Measurements from ENCODE around the gene MICAL2. TPM values are rescaled to one million over a fixed set of nuclear protein-coding genes. Genes with fewer than 3 reads are reported as not detected.
A peak's percentile ranks its signal among the peaks of the same experiment; 100 is the strongest.

Gene MICAL2
- total RNA-seq, 4 donors from 2014 or later: 196 to 550 (median 237) TPM

GRCh38 chr11:12232817-12233601 is 122.6 kb downstream of the MICAL2 start:
- no peaks in the 10 kb centered on the region for H3K27me3 ChIP-seq
- H3K4me3 ChIP-seq: no peak overlapping the region
- WGBS, 2 donors (ENCODE audit: low coverage in 1 of 2): 71 to 81% methylated on average over 4 of the region's 4 CpGs
- no peak for TF ChIP-seq POLR2A (IDR thresholded peaks at IDR 0.05)
- no peak for TF ChIP-seq EP300 (IDR thresholded peaks at IDR 0.05)
- TF ChIP-seq, protein P1, sequence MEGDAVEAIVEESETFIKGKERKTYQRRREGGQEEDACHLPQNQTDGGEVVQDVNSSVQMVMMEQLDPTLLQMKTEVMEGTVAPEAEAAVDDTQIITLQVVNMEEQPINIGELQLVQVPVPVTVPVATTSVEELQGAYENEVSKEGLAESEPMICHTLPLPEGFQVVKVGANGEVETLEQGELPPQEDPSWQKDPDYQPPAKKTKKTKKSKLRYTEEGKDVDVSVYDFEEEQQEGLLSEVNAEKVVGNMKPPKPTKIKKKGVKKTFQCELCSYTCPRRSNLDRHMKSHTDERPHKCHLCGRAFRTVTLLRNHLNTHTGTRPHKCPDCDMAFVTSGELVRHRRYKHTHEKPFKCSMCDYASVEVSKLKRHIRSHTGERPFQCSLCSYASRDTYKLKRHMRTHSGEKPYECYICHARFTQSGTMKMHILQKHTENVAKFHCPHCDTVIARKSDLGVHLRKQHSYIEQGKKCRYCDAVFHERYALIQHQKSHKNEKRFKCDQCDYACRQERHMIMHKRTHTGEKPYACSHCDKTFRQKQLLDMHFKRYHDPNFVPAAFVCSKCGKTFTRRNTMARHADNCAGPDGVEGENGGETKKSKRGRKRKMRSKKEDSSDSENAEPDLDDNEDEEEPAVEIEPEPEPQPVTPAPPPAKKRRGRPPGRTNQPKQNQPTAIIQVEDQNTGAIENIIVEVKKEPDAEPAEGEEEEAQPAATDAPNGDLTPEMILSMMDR (IDR thresholded peaks at IDR 0.05): no peak
- peak; percentile 23 for TF ChIP-seq POLR2AphosphoS5 (IDR thresholded peaks at IDR 0.05)
- no peak for ATAC-seq
- no peaks in the 10 kb centered on the region for H3K9me3 ChIP-seq
- H3K4me1 ChIP-seq: peaks cover 8 to 59% (median 17%) of the 10 kb centered on the region in 3 donors
- H3K27ac ChIP-seq: peak overlapping the region in 3 of 4 donors; percentile 82 to 90 (median 90)
- H3K36me3 ChIP-seq: peaks cover 0 to 48% of the 10 kb centered on the region in 2 donors

DNA sequence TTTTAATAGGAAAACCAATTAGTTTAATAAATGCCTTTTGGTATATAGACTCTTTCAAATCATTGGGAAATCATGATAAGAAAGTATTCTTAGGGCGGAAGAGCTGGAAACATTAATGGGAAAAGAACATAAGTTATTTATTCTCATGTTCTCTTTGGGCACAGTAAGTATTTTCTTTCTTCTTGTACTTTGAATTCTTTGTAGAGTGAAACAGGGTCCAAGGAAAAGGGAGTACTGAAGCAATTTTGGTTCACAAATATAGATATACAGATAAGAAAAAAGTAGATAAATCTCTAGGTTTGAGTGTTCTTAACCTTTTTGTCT is 123.2 kb downstream of the MICAL2 start:
- TF ChIP-seq POLR2AphosphoS5 (IDR thresholded peaks at IDR 0.05) (no peak), POLR2A (IDR thresholded peaks at IDR 0.05) (no peak), EP300 (IDR thresholded peaks at IDR 0.05) (no peak)
- TF ChIP-seq, protein P1 (IDR thresholded peaks at IDR 0.05): no peak
- no peak overlapping the region for H3K4me3 ChIP-seq
- no peak for ATAC-seq
- H3K9me3 ChIP-seq: no peaks in the 10 kb centered on the region
- H3K36me3 ChIP-seq: peaks cover 0 to 42% of the 10 kb centered on the region in 2 donors
- peak overlapping the region; percentile 82 to 94 (median 90) for H3K27ac ChIP-seq
- peaks cover 9 to 64% (median 17%) of the 10 kb centered on the region in 3 donors for H3K4me1 ChIP-seq
- H3K27me3 ChIP-seq: no peaks in the 10 kb centered on the region
- 73 to 90% methylated on average over 1 of the region's 1 CpG for WGBS, 2 donors (ENCODE audit: low coverage in 1 of 2)

DNA sequence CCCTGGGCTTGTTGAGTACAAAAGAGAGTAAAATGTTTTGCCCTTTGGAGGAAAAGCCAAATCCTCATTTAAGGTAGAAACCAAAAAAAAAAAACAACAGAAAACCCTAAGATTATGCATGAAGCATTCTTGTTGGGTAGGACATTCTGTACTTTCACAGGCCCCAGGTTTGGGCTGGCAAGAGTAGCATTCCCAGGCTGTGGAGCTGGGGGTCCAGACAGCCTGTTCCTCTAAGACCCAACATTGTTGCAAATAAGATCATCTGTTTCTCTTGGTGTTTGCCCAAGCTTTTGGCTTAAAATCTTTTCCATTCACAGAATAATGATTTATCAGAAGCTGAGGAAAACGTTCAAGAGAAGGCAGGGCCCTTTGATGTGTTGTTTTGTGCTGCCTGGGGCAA is 123.8 kb downstream of the MICAL2 start:
- peaks cover 0 to 39% of the 10 kb centered on the region in 2 donors for H3K36me3 ChIP-seq
- peak overlapping the region; percentile 82 to 94 (median 90) for H3K27ac ChIP-seq
- H3K9me3 ChIP-seq: no peaks in the 10 kb centered on the region
- H3K4me3 ChIP-seq: no peak overlapping the region
- WGBS, 2 donors (ENCODE audit: low coverage in 1 of 2): 25% methylated on average over 1 of the region's 1 CpG; no CpG with 5 or more reads in 1 of the 2 donors
- H3K27me3 ChIP-seq: no peaks in the 10 kb centered on the region
- H3K4me1 ChIP-seq: peaks cover 9 to 71% (median 17%) of the 10 kb centered on the region in 3 donors
- ATAC-seq: no peak
- TF ChIP-seq EP300 (IDR thresholded peaks at IDR 0.05): no peak
- peak; percentile 32 for TF ChIP-seq POLR2AphosphoS5 (IDR thresholded peaks at IDR 0.05)

GRCh38 chr11:12235080-12235479 is 124.7 kb downstream of the MICAL2 start:
- no peak for ATAC-seq
- Histone ChIP-seq H3K36me3 (peaks cover 0 to 37% of the 10 kb centered on the region in 2 donors), H3K4me1 (peaks cover 9 to 79% (median 25%) of the 10 kb centered on the region in 3 donors), H3K9me3 (no peaks in the 10 kb centered on the region), H3K27ac (peak overlapping the region; percentile 82 to 94 (median 90)), H3K4me3 (no peak overlapping the region), H3K27me3 (no peaks in the 10 kb centered on the region)
- TF ChIP-seq, protein P1 (IDR thresholded peaks at IDR 0.05): no peak
- TF ChIP-seq EP300 (IDR thresholded peaks at IDR 0.05) (no peak), POLR2AphosphoS5 (IDR thresholded peaks at IDR 0.05) (no peak), POLR2A (IDR thresholded peaks at IDR 0.05) (no peak)
- WGBS, 2 donors (ENCODE audit: low coverage in 1 of 2): 93% methylated on average over 5 of the region's 6 CpGs; no CpG with 5 or more reads in 1 of the 2 donors

DNA sequence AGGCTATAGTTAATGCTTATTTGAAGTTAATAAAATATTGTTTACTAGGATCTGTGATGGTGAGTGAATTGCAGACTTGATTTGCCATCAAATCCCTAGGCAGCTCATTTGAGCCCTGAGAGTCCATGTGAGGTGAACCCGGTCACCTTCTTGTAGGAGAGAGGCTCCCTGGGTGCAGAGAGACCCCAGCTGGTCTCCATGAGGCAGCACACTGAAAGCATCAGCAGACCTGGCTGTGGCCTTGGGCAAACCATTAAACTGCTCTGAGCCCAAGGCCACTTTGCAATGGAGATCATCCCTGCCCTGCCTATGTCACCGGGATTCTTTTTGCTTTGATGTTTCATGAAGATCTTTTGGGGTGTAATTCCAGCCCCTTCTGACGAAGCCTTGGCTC is 125.2 kb downstream of the MICAL2 start:
- Histone ChIP-seq H3K4me1 (peaks cover 9 to 84% (median 26%) of the 10 kb centered on the region in 3 donors), H3K27me3 (no peaks in the 10 kb centered on the region), H3K4me3 (no peak overlapping the region), H3K36me3 (peaks cover 0 to 35% of the 10 kb centered on the region in 2 donors), H3K27ac (peak overlapping the region; percentile 82 to 94 (median 90)), H3K9me3 (no peaks in the 10 kb centered on the region)
- TF ChIP-seq POLR2A (IDR thresholded peaks at IDR 0.05) (no peak), EP300 (IDR thresholded peaks at IDR 0.05) (no peak), POLR2AphosphoS5 (IDR thresholded peaks at IDR 0.05) (no peak)
- TF ChIP-seq, protein P1 (IDR thresholded peaks at IDR 0.05): no peak
- no peak for ATAC-seq
- WGBS, 2 donors (ENCODE audit: low coverage in 1 of 2): 90 to 100% methylated on average over 1 to 2 of the region's 3 CpGs
